Camera-type eye (tissue), 1 donor: Measurements from ENCODE around the gene RRAGC. TPM values are rescaled to one million over a fixed set of nuclear protein-coding genes. Genes with fewer than 3 reads are reported as not detected.

Source experiments
- total RNA-seq: library from RNA; depleted of rRNA; stranded (reverse); fragments of >200 nt; gene quantifications from one replicate; pipeline ENCODE4 v1.2.3, GENCODE V29; 2014

The RRAGC gene
- 26.5 TPM for total RNA-seq

DNA sequence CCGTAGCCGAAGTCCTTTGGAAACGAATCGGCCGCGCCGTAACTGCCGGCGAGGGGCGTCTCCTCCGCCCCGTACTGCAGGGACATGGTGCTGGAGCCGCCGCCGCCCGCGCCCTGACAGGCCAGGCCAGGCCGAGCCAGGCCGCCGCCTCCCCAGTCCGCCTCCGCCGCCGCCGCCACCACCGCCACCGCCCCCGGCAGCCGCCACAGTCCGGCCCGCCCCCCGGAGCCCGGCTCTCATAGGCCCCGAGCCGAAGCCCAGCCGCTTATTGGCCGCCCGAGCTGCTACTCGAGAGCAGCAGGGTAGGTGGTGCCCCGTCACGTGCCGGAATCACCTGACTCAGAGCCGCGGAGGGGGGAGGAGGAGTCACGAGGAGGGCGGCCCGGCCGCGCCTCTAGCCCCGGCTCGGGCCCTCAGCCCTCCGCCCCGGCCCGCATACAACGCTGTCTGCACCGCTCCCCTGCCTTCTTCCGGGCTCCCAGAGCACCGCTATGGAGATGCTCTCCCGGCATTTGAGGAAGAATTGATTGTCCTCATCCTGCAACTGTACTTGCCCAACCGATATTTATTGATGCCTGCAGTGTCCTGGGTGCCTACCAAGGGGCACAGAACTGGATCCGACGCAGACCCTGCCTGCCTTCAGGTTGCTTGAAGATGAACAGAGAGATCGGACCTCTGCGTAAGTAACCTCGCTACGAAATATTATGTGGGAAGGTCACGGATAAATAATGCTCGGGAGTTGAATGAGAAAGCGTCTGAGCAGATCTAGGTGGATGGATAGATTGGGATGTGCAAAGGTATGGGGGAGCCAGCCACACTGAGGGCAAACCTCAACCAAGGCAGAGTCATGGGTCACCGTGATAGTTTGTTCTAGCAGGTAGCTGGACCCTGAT lies at the start of gene RRAGC:
RRAGC (minus strand) TSS at position 212 of the 893 bp plus-strand sequence; CDS start at position 86, 126 bp downstream.

DNA sequence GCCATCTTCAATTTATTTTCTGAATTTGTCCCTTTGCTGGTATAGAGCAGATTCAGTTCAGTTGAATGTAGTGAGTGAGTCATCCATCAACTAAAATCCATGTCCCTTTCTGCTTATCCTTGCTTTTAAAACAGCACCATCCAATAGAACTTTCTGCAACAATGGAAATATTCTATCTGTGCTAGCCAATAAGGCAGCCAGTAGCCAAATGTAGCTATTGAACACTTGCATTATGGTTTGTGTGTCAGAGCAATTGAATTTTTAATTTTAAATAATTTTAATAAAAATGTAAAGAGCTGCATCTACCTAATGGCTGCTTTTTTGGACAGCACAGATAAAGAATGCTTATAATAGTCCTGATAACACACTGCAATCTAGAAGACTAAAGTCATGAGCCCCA lies 21.9 kb upstream of the RRAGC start, which contains the start of gene GJA9:
GJA9 (minus strand) TSS at position 101 of the 400 bp plus-strand sequence. CDS start 5,489 bp downstream, outside the sequence.

DNA sequence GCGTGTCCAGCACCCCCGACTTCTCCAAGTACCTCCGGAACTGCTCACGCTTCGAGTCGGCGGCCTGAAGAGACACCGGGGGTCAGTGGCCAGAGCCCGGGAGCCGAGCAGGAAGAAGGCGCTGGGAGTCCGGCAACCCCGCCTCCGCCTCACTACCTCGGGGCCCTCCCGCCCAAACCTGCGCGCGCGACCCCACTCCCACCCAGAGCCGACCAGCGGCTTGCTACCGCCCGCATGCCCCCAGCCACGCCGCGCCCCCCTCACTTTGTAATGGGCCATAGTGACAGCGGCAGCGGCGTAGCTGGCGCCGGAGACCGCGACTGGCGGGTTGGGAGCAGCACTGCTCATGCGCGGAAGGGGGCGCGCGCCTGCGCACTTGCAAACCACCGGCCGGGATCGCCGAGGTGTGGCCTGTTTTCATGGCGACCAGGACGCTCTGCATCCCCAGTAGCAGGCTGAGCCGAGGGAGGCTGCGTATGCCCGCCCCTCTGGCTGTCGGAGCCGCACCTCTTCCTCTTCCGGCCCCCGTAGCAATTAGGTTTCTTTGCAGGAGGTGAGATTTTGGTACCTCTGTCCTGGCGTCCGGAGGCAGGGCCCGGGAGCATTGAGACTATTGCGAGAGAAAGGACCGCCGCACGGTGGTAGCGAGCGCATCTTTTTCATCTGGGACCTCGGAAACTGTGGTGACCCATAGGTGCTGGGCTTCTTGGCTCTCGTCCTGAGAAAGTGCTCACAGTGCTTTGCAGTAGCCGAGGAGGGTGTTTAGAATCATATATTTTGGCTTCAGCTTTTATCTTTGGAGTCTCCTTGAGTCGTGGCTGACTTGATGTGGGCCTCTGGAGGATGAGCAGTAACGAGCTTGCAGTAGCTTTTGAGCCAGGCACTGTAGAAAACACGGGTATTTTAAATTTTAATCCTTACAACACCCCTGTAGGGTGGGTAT lies 13.7 kb upstream of the RRAGC start, which contains the start of gene MYCBP:
MYCBP (minus strand) TSS at position 322 of the 943 bp plus-strand sequence; CDS start at position 279, 43 bp downstream.

Other genes with a start within 250 kb of the RRAGC start
- gene MYCBP, start 13.6 kb upstream of the RRAGC start, total RNA-seq: 10.4 TPM
- not detected for gene GJA9, start 21.8 kb upstream of the RRAGC start, total RNA-seq
- 0.49 TPM for gene RHBDL2, start 82.1 kb upstream of the RRAGC start, total RNA-seq
- gene AKIRIN1, start 131.5 kb upstream of the RRAGC start, total RNA-seq: 43.0 TPM
- 223 TPM for gene NDUFS5, start 166.6 kb upstream of the RRAGC start, total RNA-seq